ENCODE data around the gene PCDHB7.
"Not testable (repeated sequence)": the region's sequence is repeated elsewhere in the genome, so short reads cannot be mapped to it uniquely, and the experiment has no call there.

Gene PCDHB7

GRCh38 chr5:141180313-141180712 is 7.9 kb downstream of the PCDHB7 start:
- DNase-seq (ENCODE audit: extremely low read depth, low read depth) = no peak
- no peak for TF ChIP-seq CTCF (IDR thresholded peaks at IDR 0.05; ENCODE audit: low read depth, low read length)

GRCh38 chr5:141182248-141182647 is 9.8 kb downstream of the PCDHB7 start, which contains the start of gene PCDHB16:
Gene PCDHB16 (plus strand): TSS chr5:141182387. CDS start chr5:141182560, 173 bp downstream.
- DNase-seq (ENCODE audit: extremely low read depth, low read depth) = no peak

DNA sequence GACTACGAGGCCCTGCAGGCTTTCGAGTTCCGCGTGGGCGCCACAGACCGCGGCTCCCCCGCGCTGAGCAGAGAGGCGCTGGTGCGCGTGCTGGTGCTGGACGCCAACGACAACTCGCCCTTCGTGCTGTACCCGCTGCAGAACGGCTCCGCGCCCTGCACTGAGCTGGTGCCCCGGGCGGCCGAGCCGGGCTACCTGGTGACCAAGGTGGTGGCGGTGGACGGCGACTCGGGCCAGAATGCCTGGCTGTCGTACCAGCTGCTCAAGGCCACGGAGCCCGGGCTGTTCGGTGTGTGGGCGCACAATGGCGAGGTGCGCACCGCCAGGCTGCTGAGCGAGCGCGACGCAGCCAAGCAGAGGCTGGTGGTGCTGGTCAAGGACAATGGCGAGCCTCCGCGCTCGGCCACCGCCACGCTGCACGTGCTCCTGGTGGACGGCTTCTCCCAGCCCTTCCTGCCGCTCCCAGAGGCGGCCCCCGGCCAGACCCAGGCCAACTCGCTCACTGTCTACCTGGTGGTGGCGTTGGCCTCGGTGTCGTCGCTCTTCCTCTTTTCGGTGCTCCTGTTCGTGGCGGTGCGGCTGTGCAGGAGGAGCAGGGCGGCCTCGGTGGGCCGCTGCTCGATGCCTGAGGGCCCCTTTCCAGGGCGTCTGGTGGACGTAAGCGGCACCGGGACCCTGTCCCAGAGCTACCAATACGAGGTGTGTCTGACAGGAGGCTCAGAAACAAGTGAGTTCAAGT is 11.8 kb downstream of the PCDHB7 start:
- DNase-seq (ENCODE audit: extremely low read depth, low read depth) = not testable (repeated sequence)

More at GRCh38 chr5:141182248-141182647, 9.8 kb downstream of the PCDHB7 start, which contains the start of gene PCDHB16:
- TF ChIP-seq CTCF (IDR thresholded peaks at IDR 0.05; ENCODE audit: low read depth, low read length) = peak; percentile 6; the same call in 1 of the 2 replicates

DNA sequence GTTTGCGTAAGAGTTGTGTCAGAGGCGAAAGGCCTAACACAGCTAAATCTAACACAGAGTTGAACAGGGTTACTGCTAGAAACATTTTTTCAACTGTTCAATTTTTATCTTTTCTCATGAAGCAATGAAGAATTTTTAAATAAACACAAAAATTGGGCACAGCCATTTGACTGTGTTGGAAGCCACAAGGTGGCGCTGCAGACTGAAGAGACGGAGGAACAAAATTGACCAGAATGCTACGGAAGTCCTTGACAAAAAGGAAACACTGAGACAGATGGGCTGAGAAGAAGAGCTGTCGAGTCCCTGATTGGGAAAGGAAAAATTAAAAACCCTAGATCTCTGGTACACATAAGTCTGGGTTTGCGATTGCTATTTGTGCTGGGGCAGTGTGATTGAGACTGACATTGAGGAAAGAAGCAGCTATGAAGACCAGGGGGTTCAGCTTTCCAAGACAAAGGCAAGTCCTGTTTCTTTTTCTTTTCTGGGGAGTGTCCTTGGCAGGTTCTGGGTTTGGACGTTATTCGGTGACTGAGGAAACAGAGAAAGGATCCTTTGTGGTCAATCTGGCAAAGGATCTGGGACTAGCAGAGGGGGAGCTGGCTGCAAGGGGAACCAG is 14.6 kb downstream of the PCDHB7 start, which contains the start of gene PCDHB9:
PCDHB9 (plus strand) TSS at position 265 of the 616 bp plus-strand sequence; CDS start at position 423, 158 bp downstream.
- DNase-seq (ENCODE audit: extremely low read depth, low read depth) = no peak
- TF ChIP-seq CTCF (IDR thresholded peaks at IDR 0.05; ENCODE audit: low read depth, low read length) = peak; percentile 23

GRCh38 chr5:141188682-141189081 is 16.2 kb downstream of the PCDHB7 start:
- DNase-seq (ENCODE audit: extremely low read depth, low read depth) = not testable (repeated sequence)

- not testable (repeated sequence) for DNase-seq (ENCODE audit: extremely low read depth, low read depth)
These were observed 16.7 kb downstream of the PCDHB7 start for GRCh38 chr5:141189131-141189530.

DNA sequence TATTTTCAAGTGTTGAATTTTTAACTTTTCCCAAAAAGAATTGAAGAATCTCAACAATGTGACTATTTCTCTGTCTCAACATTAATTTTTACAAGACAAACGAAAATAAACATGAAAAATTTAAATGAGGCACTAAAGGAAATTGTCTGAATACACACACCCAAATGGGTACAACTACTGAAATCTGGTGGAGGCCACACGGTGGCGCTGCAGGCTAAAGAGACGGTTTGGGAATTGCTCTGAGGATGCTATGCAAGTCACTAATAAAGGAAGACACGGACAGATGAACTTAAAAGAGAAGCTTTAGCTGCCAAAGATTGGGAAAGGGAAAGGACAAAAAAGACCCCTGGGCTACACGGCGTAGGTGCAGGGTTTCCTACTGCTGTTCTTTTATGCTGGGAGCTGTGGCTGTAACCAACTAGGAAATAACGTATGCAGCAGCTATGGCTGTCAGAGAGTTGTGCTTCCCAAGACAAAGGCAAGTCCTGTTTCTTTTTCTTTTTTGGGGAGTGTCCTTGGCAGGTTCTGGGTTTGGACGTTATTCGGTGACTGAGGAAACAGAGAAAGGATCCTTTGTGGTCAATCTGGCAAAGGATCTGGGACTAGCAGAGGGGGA is 19.8 kb downstream of the PCDHB7 start, which contains the start of gene PCDHB10:
PCDHB10 (plus strand) TSS at position 244 of the 616 bp plus-strand sequence; CDS start at position 444, 200 bp downstream.
- DNase-seq (ENCODE audit: extremely low read depth, low read depth) = no peak
- TF ChIP-seq CTCF (IDR thresholded peaks at IDR 0.05; ENCODE audit: low read depth, low read length) = peak; percentile 13

GRCh38 chr5:141194332-141194731 is 21.9 kb downstream of the PCDHB7 start:
- not testable (repeated sequence) for DNase-seq (ENCODE audit: extremely low read depth, low read depth)

DNA sequence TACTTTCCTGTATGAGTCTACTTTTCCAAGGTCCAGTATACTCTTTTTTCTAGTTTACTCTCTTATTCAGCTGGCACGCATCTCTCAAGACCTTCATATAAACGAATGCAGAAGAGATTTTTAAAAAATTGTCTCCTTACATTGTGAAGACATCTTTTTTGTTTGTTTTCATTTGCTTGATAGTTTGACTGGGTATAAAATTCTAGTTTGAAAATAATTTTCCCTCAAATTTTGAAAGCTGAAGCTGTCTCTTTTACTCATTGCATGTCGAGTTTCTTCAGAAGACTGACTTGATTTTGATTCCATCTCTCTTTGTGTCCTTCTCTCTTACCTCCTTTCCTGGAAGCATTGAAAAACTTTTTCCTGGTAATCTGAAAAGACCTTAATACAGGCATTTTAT is 23.9 kb downstream of the PCDHB7 start:
- TF ChIP-seq CTCF (IDR thresholded peaks at IDR 0.05; ENCODE audit: low read depth, low read length) = no peak
- no peak for DNase-seq (ENCODE audit: extremely low read depth, low read depth)
